Mesenchymal stem cell (in vitro differentiated cells and primary cell): Measurements from ENCODE around the gene TSPAN15.
A peak's percentile ranks its signal among the peaks of the same experiment; 100 is the strongest.

Source experiments
- DNase-seq: peaks from one replicate; pipeline ENCODE4 v3.0.0-alpha.2; 2013
- H2AFZ ChIP-seq: one replicate; pipeline ENCODE4 v1.6.1; 2013; ENCODE audit warnings: low read depth, mild to moderate bottlenecking, control low read depth, inconsistent platforms, low read length, moderate library complexity
- H2AK5ac ChIP-seq: 2 replicates; pipeline ENCODE4 v1.6.1; 2013; ENCODE audit warnings: low read length, moderate library complexity, mild to moderate bottlenecking, inconsistent platforms; ENCODE audit not compliant: severe bottlenecking
- H2BK120ac ChIP-seq: one replicate; pipeline ENCODE4 v1.6.1; 2013; ENCODE audit warnings: low read depth, mild to moderate bottlenecking, inconsistent platforms, low read length, moderate library complexity
- H2BK12ac ChIP-seq, 2 experiments: one replicate each; pipeline ENCODE4 v1.6.1; 2013; ENCODE audit warnings: inconsistent platforms in 2 of 2, low read length in 2 of 2, mild to moderate bottlenecking in 2 of 2, moderate library complexity in 2 of 2, control low read depth in 1 of 2
- H2BK15ac ChIP-seq: one replicate; pipeline ENCODE4 v1.6.1; 2013; ENCODE audit warnings: mild to moderate bottlenecking, low read depth, inconsistent platforms; ENCODE audit not compliant: poor library complexity, severe bottlenecking
- H2BK5ac ChIP-seq: 2 replicates; pipeline ENCODE4 v1.6.1; 2013; ENCODE audit warnings: low read depth, mild to moderate bottlenecking, low read length, control low read depth, inconsistent platforms; ENCODE audit not compliant: poor library complexity, severe bottlenecking
- H3K14ac ChIP-seq, 2 experiments: one replicate each; pipeline ENCODE4 v1.6.1; 2013; ENCODE audit warnings: inconsistent platforms in 2 of 2, low read length in 2 of 2, control low read depth in 1 of 2, mild to moderate bottlenecking in 1 of 2, moderate library complexity in 1 of 2
- H3K18ac ChIP-seq, 2 experiments: one replicate each; pipeline ENCODE4 v1.6.1; 2013; ENCODE audit warnings: inconsistent platforms in 2 of 2, low read length in 2 of 2, control low read depth in 1 of 2, low read depth in 1 of 2, mild to moderate bottlenecking in 1 of 2
- H3K23ac ChIP-seq, 2 experiments: one replicate each; pipeline ENCODE4 v1.6.1; 2013; ENCODE audit warnings: inconsistent platforms in 2 of 2, low read length in 2 of 2, mild to moderate bottlenecking in 2 of 2, moderate library complexity in 2 of 2, control low read depth in 1 of 2
- H3K27ac ChIP-seq: 2 replicates; pipeline ENCODE4 v1.5.1; 2013; ENCODE audit warnings: mild to moderate bottlenecking, moderate library complexity, low read length, control low read depth, inconsistent platforms; ENCODE audit not compliant: poor library complexity, severe bottlenecking
- H3K27me3 ChIP-seq, 2 experiments: 2 replicates each; pipeline versions ENCODE4 v1.6.1 to v1.7.0; 2013; ENCODE audit warnings: low read length in 2 of 2, mild to moderate bottlenecking in 2 of 2, moderate library complexity in 2 of 2, control low read depth in 1 of 2, inconsistent platforms in 1 of 2; ENCODE audit not compliant: control insufficient read depth in 1 of 2, insufficient read depth in 1 of 2
- H3K36me3 ChIP-seq, 2 experiments: 2 replicates each; pipeline versions ENCODE4 v1.6.1 to v1.7.0; 2013; ENCODE audit warnings: low read length in 2 of 2, control low read depth in 1 of 2, inconsistent platforms in 1 of 2, low read depth in 1 of 2, mild to moderate bottlenecking in 1 of 2; ENCODE audit not compliant: insufficient read depth in 2 of 2, control insufficient read depth in 1 of 2
- H3K4ac ChIP-seq, 2 experiments: one replicate each; pipeline ENCODE4 v1.6.1; 2013; ENCODE audit warnings: inconsistent platforms in 2 of 2, low read length in 2 of 2, mild to moderate bottlenecking in 2 of 2, moderate library complexity in 2 of 2, control low read depth in 1 of 2, low read depth in 1 of 2
- H3K4me1 ChIP-seq: 2 replicates; pipeline ENCODE4 v1.6.1; 2013; ENCODE audit warnings: low read depth, low read length, control low read depth; ENCODE audit not compliant: control insufficient read depth, insufficient read depth
- H3K4me2 ChIP-seq: 2 replicates; pipeline ENCODE4 v1.6.1; 2013; ENCODE audit warnings: low read length, mild to moderate bottlenecking, inconsistent platforms; ENCODE audit not compliant: poor library complexity, severe bottlenecking
- H3K4me3 ChIP-seq, 2 experiments: 2 replicates each; pipeline versions ENCODE4 v1.5.1 to v1.7.0; 2013; ENCODE audit warnings: low read length in 2 of 2, mild to moderate bottlenecking in 2 of 2, control low read depth in 1 of 2, low read depth in 1 of 2; ENCODE audit not compliant: insufficient read depth in 1 of 2
- H3K79me1 ChIP-seq: replicated peaks from 2 replicates; pipeline ENCODE4 v1.6.1; 2013; ENCODE audit warnings: mild to moderate bottlenecking, control low read depth, low read length, inconsistent platforms; ENCODE audit not compliant: poor library complexity, severe bottlenecking
- H3K9ac ChIP-seq: 2 replicates; pipeline ENCODE4 v1.7.0; 2013; ENCODE audit warnings: mild to moderate bottlenecking, low read length, moderate library complexity
- H3K9me3 ChIP-seq: 2 replicates; pipeline ENCODE4 v1.7.0; 2013; ENCODE audit warnings: mild to moderate bottlenecking, low read length; ENCODE audit not compliant: control insufficient read depth
- H4K8ac ChIP-seq: one replicate; pipeline ENCODE4 v1.6.1; 2013; ENCODE audit warnings: inconsistent platforms, mild to moderate bottlenecking, low read length, moderate library complexity
- H4K91ac ChIP-seq: one replicate; pipeline ENCODE4 v1.6.1; 2013; ENCODE audit warnings: mild to moderate bottlenecking, low read length, inconsistent platforms
- WGBS: methylation state at CpG from one replicate; pipeline ENCODE4 v1.1.7; 2013; ENCODE audit warnings: mixed read lengths; 5-methylcytosine and 5-hydroxymethylcytosine counted together

TSPAN15 gene

DNA sequence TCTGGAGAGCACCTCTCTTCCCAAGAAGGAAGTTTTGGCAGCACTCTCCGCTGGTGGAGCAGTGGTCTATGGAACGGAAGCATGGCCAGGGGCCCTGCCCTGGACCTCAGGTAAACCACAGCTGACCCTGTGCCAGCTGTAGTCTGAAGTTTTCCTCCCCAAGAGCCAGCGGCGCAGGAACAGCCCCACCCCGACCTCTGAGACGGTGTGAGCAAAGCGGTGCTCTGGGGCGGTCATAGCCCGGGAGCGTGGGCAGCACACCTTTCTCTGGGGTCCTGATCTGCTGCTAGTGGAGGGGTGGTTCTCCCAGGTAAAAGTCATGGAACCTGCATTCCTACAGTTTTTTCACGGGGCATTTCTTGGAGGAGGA lies 52.6 kb downstream of the TSPAN15 start:
- H2BK15ac ChIP-seq: no peak overlapping the region
- H3K36me3 ChIP-seq: peaks cover 0 to 2% of the 10 kb centered on the region in 2 experiments
- WGBS: 90% methylated on average over 11 of the region's 11 CpGs
- no peak overlapping the region for H2BK12ac ChIP-seq
- no peak overlapping the region for H2AK5ac ChIP-seq
- H3K14ac ChIP-seq: no peak overlapping the region
- H3K79me1 ChIP-seq: no peaks in the 10 kb centered on the region
- peaks cover 0 to 41% of the 10 kb centered on the region in 2 experiments for H3K27me3 ChIP-seq
- no peak overlapping the region for H3K27ac ChIP-seq
- H4K8ac ChIP-seq: no peak overlapping the region
- no peak overlapping the region for H2AFZ ChIP-seq
- no peak overlapping the region for H3K4me3 ChIP-seq
- no peak overlapping the region for H4K91ac ChIP-seq
- no peak overlapping the region for H2BK120ac ChIP-seq
- H3K9ac ChIP-seq: no peak overlapping the region
- H3K4me2 ChIP-seq: no peak overlapping the region
- no peak overlapping the region for H3K18ac ChIP-seq
- H3K9me3 ChIP-seq: no peaks in the 10 kb centered on the region
- peaks cover 9% of the 10 kb centered on the region for H3K4me1 ChIP-seq
- H2BK5ac ChIP-seq: no peak overlapping the region
- no peak overlapping the region for H3K4ac ChIP-seq
- no peak for DNase-seq
- H3K23ac ChIP-seq: no peak overlapping the region

DNA sequence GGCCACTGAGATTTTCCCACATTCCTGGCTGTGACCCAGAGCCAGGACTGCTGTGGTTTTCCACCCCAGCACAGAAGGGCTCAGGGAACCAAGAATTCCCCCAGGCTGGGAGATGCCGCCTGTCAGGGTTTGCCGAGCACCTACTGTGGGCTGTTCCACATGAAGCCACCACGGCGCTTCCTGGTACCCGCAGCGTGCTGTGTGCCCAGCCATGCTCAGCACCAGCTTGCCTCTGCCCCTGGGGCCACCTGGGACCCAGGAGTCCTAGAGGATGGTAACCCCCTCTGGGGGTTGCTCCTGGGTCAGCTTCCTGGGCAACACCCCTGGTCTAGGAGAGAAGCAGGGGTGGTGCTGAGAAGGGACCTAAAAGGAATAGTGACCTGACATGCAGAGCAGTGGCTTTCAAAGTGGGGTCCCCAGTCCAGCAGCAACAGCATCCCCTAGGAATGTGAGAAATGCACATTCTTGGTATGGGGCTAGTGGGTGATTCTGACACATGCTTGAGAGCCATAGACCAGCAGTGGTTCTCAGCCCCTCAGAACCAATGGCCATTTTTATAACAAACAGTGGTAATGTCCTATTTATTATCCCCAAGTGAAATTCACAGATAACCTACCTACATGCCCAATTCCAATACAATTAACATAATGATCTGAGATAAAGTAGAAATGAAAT lies 53.4 kb downstream of the TSPAN15 start:
- no peak for DNase-seq

DNA sequence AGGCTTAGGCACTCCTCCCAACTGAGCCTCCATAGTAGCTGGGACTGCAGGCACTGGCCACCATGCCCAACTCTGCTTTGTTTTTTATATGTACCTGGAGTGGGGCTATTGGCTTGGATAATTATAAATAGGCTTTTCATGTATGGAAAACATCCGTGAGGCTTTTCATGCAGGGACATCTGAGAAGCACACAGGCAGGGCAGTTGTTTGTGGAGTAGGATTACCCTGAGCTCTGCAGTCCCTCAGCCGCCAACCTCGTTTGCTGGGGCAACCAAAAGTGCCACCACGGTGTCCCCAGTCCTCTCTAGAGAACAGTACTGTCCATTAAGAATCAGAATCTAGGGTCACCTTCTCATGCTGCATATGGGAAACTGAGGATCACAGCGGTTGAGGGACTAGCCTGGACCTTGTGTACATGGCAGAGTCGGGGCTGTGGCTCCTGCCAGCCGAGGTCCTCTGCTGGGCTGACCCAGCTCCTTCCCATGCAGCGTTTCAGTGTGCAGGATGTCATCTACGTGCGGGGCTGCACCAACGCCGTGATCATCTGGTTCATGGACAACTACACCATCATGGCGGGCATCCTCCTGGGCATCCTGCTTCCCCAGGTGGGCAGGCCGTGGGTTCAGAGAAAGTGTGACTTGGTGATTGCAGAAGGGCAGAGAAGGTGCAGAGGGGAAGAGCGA lies 54.5 kb downstream of the TSPAN15 start:
- Histone ChIP-seq H3K9ac (no peak overlapping the region), H3K18ac (no peak overlapping the region), H4K91ac (no peak overlapping the region), H2AK5ac (no peak overlapping the region), H3K4ac (no peak overlapping the region), H3K9me3 (no peaks in the 10 kb centered on the region), H2BK120ac (no peak overlapping the region), H3K4me2 (no peak overlapping the region), H3K14ac (no peak overlapping the region), H3K27ac (no peak overlapping the region), H4K8ac (no peak overlapping the region), H3K27me3 (peaks cover 0 to 44% of the 10 kb centered on the region in 2 experiments), H3K4me1 (peaks cover 9% of the 10 kb centered on the region), H3K23ac (no peak overlapping the region), H3K79me1 (no peaks in the 10 kb centered on the region), H3K4me3 (no peak overlapping the region), H2BK5ac (no peak overlapping the region), H2BK12ac (no peak overlapping the region), H2AFZ (no peak overlapping the region), H2BK15ac (no peak overlapping the region), H3K36me3 (peaks cover 0 to 2% of the 10 kb centered on the region in 2 experiments)
- 92% methylated on average over 15 of the region's 15 CpGs for WGBS
- no peak for DNase-seq

More for the DNA sequence above, 53.4 kb downstream of the TSPAN15 start:
- no peak overlapping the region for H4K91ac ChIP-seq
- H3K36me3 ChIP-seq: peaks cover 0 to 2% of the 10 kb centered on the region in 2 experiments
- no peak overlapping the region for H3K4me2 ChIP-seq
- no peak overlapping the region for H2BK15ac ChIP-seq
- H3K4me3 ChIP-seq: no peak overlapping the region
- no peaks in the 10 kb centered on the region for H3K79me1 ChIP-seq
- peaks cover 0 to 44% of the 10 kb centered on the region in 2 experiments for H3K27me3 ChIP-seq
- H3K23ac ChIP-seq: no peak overlapping the region
- no peak overlapping the region for H2AK5ac ChIP-seq
- H2BK5ac ChIP-seq: no peak overlapping the region
- H2BK120ac ChIP-seq: no peak overlapping the region
- H3K18ac ChIP-seq: no peak overlapping the region
- H2AFZ ChIP-seq: no peak overlapping the region
- H3K9ac ChIP-seq: no peak overlapping the region
- H2BK12ac ChIP-seq: no peak overlapping the region
- H3K9me3 ChIP-seq: no peaks in the 10 kb centered on the region
- WGBS: 97% methylated on average over 6 of the region's 6 CpGs
- peaks cover 9% of the 10 kb centered on the region for H3K4me1 ChIP-seq
- H3K14ac ChIP-seq: peak overlapping the region in 1 of 2 experiments; percentile 26
- H3K4ac ChIP-seq: no peak overlapping the region
- H4K8ac ChIP-seq: no peak overlapping the region
- no peak overlapping the region for H3K27ac ChIP-seq

- H2AK5ac ChIP-seq: no peak overlapping the region
- peaks cover 0 to 44% of the 10 kb centered on the region in 2 experiments for H3K27me3 ChIP-seq
- no peak overlapping the region for H3K14ac ChIP-seq
- H3K18ac ChIP-seq: no peak overlapping the region
- H4K91ac ChIP-seq: peak overlapping the region; percentile 65
- no peak overlapping the region for H2BK5ac ChIP-seq
- no peak overlapping the region for H2BK12ac ChIP-seq
- H3K4me1 ChIP-seq: peaks cover 9% of the 10 kb centered on the region
- no peak overlapping the region for H2AFZ ChIP-seq
- H3K27ac ChIP-seq: no peak overlapping the region
- no peak overlapping the region for H2BK15ac ChIP-seq
- peaks cover 0 to 2% of the 10 kb centered on the region in 2 experiments for H3K36me3 ChIP-seq
- H3K23ac ChIP-seq: no peak overlapping the region
- H3K9me3 ChIP-seq: no peaks in the 10 kb centered on the region
- H3K4me2 ChIP-seq: no peak overlapping the region
- H3K4ac ChIP-seq: no peak overlapping the region
- 88% methylated on average over 3 of the region's 3 CpGs for WGBS
- H3K4me3 ChIP-seq: no peak overlapping the region
- no peak overlapping the region for H3K9ac ChIP-seq
- no peaks in the 10 kb centered on the region for H3K79me1 ChIP-seq
- no peak overlapping the region for H2BK120ac ChIP-seq
- H4K8ac ChIP-seq: no peak overlapping the region
- no peak for DNase-seq
Measured at GRCh38 chr10:69506487-69506833, 55.2 kb downstream of the TSPAN15 start.
